ENCODE data around the gene WDR5. TPM values are rescaled to one million over a fixed set of nuclear protein-coding genes. Genes with fewer than 3 reads are reported as not detected.

The WDR5 gene
- total and polyA plus RNA-seq, 2 of the 13 experiments (the other 11 are each of a cell fraction or from before 2014, with no cell fraction given), result 34.3 TPM

GRCh38 chr9:134204991-134205578 lies 69.2 kb downstream of the WDR5 start (continued):
- TF ChIP-seq ZBTB33 (CRISPR knock-in tag; IDR thresholded peaks at IDR 0.05), result 0 out of 2 replicates have a peak, but pooled peaks have one; percentile 16
- no peak for TF ChIP-seq ZBTB14 (CRISPR knock-in tag; IDR thresholded peaks at IDR 0.05)
- no peak for TF ChIP-seq MED13 (CRISPR knock-in tag; IDR thresholded peaks at IDR 0.05)
- peak; percentile 65 for TF ChIP-seq SAP130 (CRISPR knock-in tag; IDR thresholded peaks at IDR 0.05; ENCODE audit: low read depth)
- no peak for TF ChIP-seq ZNF383 (CRISPR knock-in tag; IDR thresholded peaks at IDR 0.05; ENCODE audit: borderline replicate concordance)
- TF ChIP-seq KDM3A (CRISPR knock-in tag; IDR thresholded peaks at IDR 0.05; ENCODE audit: low read depth), result no peak
- TF ChIP-seq ZNF513 (CRISPR knock-in tag; conservative IDR thresholded peaks at IDR 0.05), result no peak
- no peak for TF ChIP-seq MXD3 (CRISPR knock-in tag; IDR thresholded peaks at IDR 0.05)
- no peak for TF ChIP-seq NFE2L1 (CRISPR knock-in tag; IDR thresholded peaks at IDR 0.05; ENCODE audit: borderline replicate concordance)
- TF ChIP-seq ZNF614 (CRISPR knock-in tag; IDR thresholded peaks at IDR 0.05; ENCODE audit: borderline replicate concordance), result 0 out of 2 replicates have a peak, but pooled peaks have one; percentile 18
- TF ChIP-seq TSC22D2 (CRISPR knock-in tag; IDR thresholded peaks at IDR 0.05; ENCODE audit: borderline replicate concordance), result no peak
- no peak for TF ChIP-seq PTBP1 (IDR thresholded peaks at IDR 0.05; ENCODE audit: low read depth, low read length, poor library complexity, severe bottlenecking)
- TF ChIP-seq ZNF350 (CRISPR knock-in tag; IDR thresholded peaks at IDR 0.05; ENCODE audit: borderline replicate concordance, low read depth), result peak; percentile 40; the same call in 1 of the 2 replicates
- peak; percentile 87 for TF ChIP-seq NR2C2 (CRISPR knock-in tag; IDR thresholded peaks at IDR 0.05; ENCODE audit: borderline replicate concordance)
- TF ChIP-seq ELF3 (CRISPR knock-in tag; IDR thresholded peaks at IDR 0.05), result peak; percentile 51; the same call in 1 of the 2 replicates
- TF ChIP-seq ESRRA (CRISPR knock-in tag; IDR thresholded peaks at IDR 0.05; ENCODE audit: low read depth), result no peak
- TF ChIP-seq ZFP41 (CRISPR knock-in tag; IDR thresholded peaks at IDR 0.05; ENCODE audit: borderline replicate concordance), result no peak
- peak; percentile 75; the same call in 1 of the 2 replicates for TF ChIP-seq MIXL1 (CRISPR knock-in tag; IDR thresholded peaks at IDR 0.05)
- TF ChIP-seq ZNF558 (CRISPR knock-in tag; IDR thresholded peaks at IDR 0.05; ENCODE audit: borderline replicate concordance), result no peak
- no peak; the same call in 1 of the 2 replicates for TF ChIP-seq STAG1 (CRISPR knock-in tag; IDR thresholded peaks at IDR 0.05)
- TF ChIP-seq THAP8 (CRISPR knock-in tag; IDR thresholded peaks at IDR 0.05; ENCODE audit: borderline replicate concordance), result no peak
- no peak for TF ChIP-seq ZNF460 (CRISPR knock-in tag; IDR thresholded peaks at IDR 0.05; ENCODE audit: borderline replicate concordance)
- no peak for TF ChIP-seq GABPA (IDR thresholded peaks at IDR 0.05; ENCODE audit: low read depth, low read length)
- peak; percentile 52; the same call in 1 of the 2 replicates for TF ChIP-seq GABPA (CRISPR knock-in tag; IDR thresholded peaks at IDR 0.05; ENCODE audit: low read depth)
- no peak for TF ChIP-seq ZC3H4 (CRISPR knock-in tag; IDR thresholded peaks at IDR 0.05; ENCODE audit: borderline replicate concordance)
- peak; percentile 50; the same call in 1 of the 2 replicates for TF ChIP-seq RXRB (CRISPR knock-in tag; IDR thresholded peaks at IDR 0.05; ENCODE audit: borderline replicate concordance)
